Lower leg skin (tissue), 3 donors: ENCODE measurements around the gene TTC24.

Experiments used
- POLR2A ChIP-seq, 2 donors: fragments of 450-650 bp; IDR thresholded peaks; one replicate each; pipeline ENCODE4 v1.6.1; 2016 to 2017; ENCODE audit warnings: antibody characterized with exemption in 2 of 2, mild to moderate bottlenecking in 1 of 2, moderate library complexity in 1 of 2
- TF ChIP-seq, protein P1 (sequence below), 3 donors: fragments of 450-650 bp; IDR thresholded peaks; one replicate each; pipeline ENCODE4 v1.5.1; 2016; ENCODE audit warnings: antibody characterized with exemption in 3 of 3, mild to moderate bottlenecking in 3 of 3, moderate library complexity in 2 of 3

DNA sequence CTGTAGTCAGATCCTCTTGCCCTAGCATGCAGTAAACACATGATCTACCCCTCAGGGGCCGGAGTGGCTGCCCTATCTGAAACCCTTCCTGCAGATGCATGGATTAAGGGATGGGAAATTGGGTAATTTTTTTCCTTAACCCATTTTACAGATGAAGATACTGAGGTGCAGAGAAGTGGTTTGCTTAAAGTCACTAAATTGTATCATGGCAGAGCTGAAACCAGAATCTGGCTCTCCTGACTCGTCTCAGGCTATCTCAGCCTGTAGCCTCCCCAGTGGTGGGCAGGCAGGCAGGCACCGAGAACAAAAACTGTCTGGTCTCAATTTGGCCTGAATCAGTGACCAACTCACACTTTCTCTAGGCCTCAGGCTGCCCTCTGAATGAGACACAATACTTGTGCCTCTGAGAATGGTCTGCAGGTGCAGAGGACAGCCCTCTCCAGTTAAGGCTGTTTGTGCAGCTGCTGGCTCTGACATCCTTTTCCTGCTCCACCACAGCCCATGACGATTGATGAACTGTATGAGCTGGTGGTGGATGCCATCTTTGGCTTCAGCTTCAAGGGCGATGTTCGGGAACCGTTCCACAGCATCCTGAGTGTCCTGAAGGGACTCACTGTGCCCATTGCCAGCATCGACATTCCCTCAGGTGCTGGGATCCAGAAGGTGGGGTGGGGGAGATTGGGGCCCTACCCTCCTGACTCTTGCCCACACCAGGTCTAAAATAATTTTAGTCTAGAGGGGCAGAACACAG, 13.6 kb downstream of the TTC24 start:
- TF ChIP-seq POLR2A (IDR thresholded peaks at IDR 0.05) = no peak
- TF ChIP-seq, protein P1, sequence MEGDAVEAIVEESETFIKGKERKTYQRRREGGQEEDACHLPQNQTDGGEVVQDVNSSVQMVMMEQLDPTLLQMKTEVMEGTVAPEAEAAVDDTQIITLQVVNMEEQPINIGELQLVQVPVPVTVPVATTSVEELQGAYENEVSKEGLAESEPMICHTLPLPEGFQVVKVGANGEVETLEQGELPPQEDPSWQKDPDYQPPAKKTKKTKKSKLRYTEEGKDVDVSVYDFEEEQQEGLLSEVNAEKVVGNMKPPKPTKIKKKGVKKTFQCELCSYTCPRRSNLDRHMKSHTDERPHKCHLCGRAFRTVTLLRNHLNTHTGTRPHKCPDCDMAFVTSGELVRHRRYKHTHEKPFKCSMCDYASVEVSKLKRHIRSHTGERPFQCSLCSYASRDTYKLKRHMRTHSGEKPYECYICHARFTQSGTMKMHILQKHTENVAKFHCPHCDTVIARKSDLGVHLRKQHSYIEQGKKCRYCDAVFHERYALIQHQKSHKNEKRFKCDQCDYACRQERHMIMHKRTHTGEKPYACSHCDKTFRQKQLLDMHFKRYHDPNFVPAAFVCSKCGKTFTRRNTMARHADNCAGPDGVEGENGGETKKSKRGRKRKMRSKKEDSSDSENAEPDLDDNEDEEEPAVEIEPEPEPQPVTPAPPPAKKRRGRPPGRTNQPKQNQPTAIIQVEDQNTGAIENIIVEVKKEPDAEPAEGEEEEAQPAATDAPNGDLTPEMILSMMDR (IDR thresholded peaks at IDR 0.05) = no peak
